HepG2 (cell line): Measurements from ENCODE around the gene CHST3. TPM values are rescaled to one million over a fixed set of nuclear protein-coding genes. Genes with fewer than 3 reads are reported as not detected.

Experiments
- CBX1 ChIP-seq: IDR thresholded peaks from one replicate; pipeline ENCODE4 v1.6.1; 2016; ENCODE audit warnings: antibody characterized with exemption, low read depth
- CREB1 ChIP-seq, 2 experiments: fragments of 450-650 bp in 1 of 2; IDR thresholded peaks; 2 replicates each; pipeline ENCODE4 v1.6.1; 2016 to 2017; ENCODE audit warnings: control low read depth in 1 of 2, mild to moderate bottlenecking in 1 of 2, missing compliant biosample characterization in 1 of 2, missing genetic modification characterization in 1 of 2
- DNMT3B ChIP-seq: conservative IDR thresholded peaks from 2 replicates; pipeline ENCODE4 v1.6.1; 2016; ENCODE audit warnings: missing biosample characterization, control low read depth
- HOXD1 ChIP-seq: sonication (generic); formaldehyde crosslinking; IDR thresholded peaks from 2 replicates; pipeline ENCODE4 v1.5.0; 2020; ENCODE audit warnings: missing genetic modification reagents
- KDM4B ChIP-seq: sonication (generic); formaldehyde crosslinking; IDR thresholded peaks from 2 replicates; pipeline ENCODE4 v1.4.0; 2020; ENCODE audit warnings: missing genetic modification reagents
- NCOR1 ChIP-seq: fragments of 200-600 bp; sonication (generic); IDR thresholded peaks from 2 replicates; pipeline ENCODE4 v1.7.0; 2017; ENCODE audit warnings: antibody characterized with exemption, low read length, borderline replicate concordance
- RARA ChIP-seq: IDR thresholded peaks from 2 replicates; pipeline ENCODE4 v1.6.1; 2016; ENCODE audit warnings: missing genetic modification reagents, missing compliant biosample characterization
- SSRP1 ChIP-seq: IDR thresholded peaks from 2 replicates; pipeline ENCODE4 v1.6.1; 2016; ENCODE audit warnings: control low read depth
- TBX2 ChIP-seq: sonication (generic); formaldehyde crosslinking; IDR thresholded peaks from 2 replicates; pipeline ENCODE4 v1.5.0; 2020; ENCODE audit warnings: missing genetic modification reagents, mild to moderate bottlenecking, borderline replicate concordance
- ZC3H13 ChIP-seq: sonication (generic); formaldehyde crosslinking; IDR thresholded peaks from 2 replicates; pipeline ENCODE4 v1.8.1; 2023; ENCODE audit warnings: mild to moderate bottlenecking, missing genetic modification reagents, moderate library complexity
- ZFP90 ChIP-seq: sonication (generic); formaldehyde crosslinking; IDR thresholded peaks from 2 replicates; pipeline ENCODE4 v1.8.0; 2022; ENCODE audit warnings: missing genetic modification reagents, mild to moderate bottlenecking, inconsistent platforms, borderline replicate concordance
- ZIK1 ChIP-seq: sonication (generic); formaldehyde crosslinking; IDR thresholded peaks from 2 replicates; pipeline ENCODE4 v1.5.0; 2020; ENCODE audit warnings: mild to moderate bottlenecking, low read depth, missing genetic modification reagents, borderline replicate concordance
- ZMYM2 ChIP-seq: sonication (generic); formaldehyde crosslinking; IDR thresholded peaks from 2 replicates; pipeline ENCODE4 v1.8.0; 2022; ENCODE audit warnings: mild to moderate bottlenecking, missing genetic modification reagents
- ZNF432 ChIP-seq: sonication (generic); formaldehyde crosslinking; IDR thresholded peaks from 2 replicates; pipeline ENCODE4 v1.5.0; 2020; ENCODE audit warnings: missing genetic modification reagents, mild to moderate bottlenecking, borderline replicate concordance
- ZNF570 ChIP-seq: sonication (generic); formaldehyde crosslinking; IDR thresholded peaks from 2 replicates; pipeline ENCODE4 v1.4.0; 2020; ENCODE audit warnings: mild to moderate bottlenecking, missing genetic modification reagents, borderline replicate concordance
- ZNF644 ChIP-seq: IDR thresholded peaks from 2 replicates; pipeline ENCODE4 v1.6.1; 2016; ENCODE audit warnings: low read depth
- ZNF766 ChIP-seq: sonication (generic); formaldehyde crosslinking; IDR thresholded peaks from 2 replicates; pipeline ENCODE4 v1.5.0; 2020; ENCODE audit warnings: missing genetic modification reagents, borderline replicate concordance
- ZNF878 ChIP-seq: sonication (generic); formaldehyde crosslinking; IDR thresholded peaks from 2 replicates; pipeline ENCODE4 v1.8.1; 2023; ENCODE audit warnings: mild to moderate bottlenecking, missing genetic modification reagents, moderate library complexity
- polyA plus RNA-seq, 8 experiments: library from polyadenylated mRNA; depleted of rRNA in 3 of 8; stranded (reverse) in 7 of 8; unstranded in 1 of 8; fragments of >200 nt; fragmentation: Illumina TruSeq in 4 of 8; extraction: Trizol in 4 of 8; gene quantifications; 2 replicates each; pipeline versions ENCODE4 v1.2.1 to v1.2.3, GENCODE V29; 2011 to 2016; ENCODE audit warnings: low read depth in 4 of 8, missing spikeins in 1 of 8, mixed read lengths in 1 of 8; ENCODE audit not compliant: insufficient read depth in 1 of 8
- total RNA-seq, 5 experiments: library from RNA; depleted of rRNA; stranded (reverse); fragments of >200 nt; fragmentation: Illumina TruSeq; extraction: Trizol; gene quantifications; 2 replicates each; pipeline ENCODE4 v1.2.3, GENCODE V29; 2016; ENCODE audit warnings: low read depth in 1 of 5
- TF ChIP-seq, protein P1 (sequence below): sonication (generic); formaldehyde crosslinking; IDR thresholded peaks from 2 replicates; pipeline ENCODE4 v1.4.0; 2020; ENCODE audit warnings: missing genetic modification reagents, borderline replicate concordance
- TF ChIP-seq, protein P2 (sequence below): sonication (generic); formaldehyde crosslinking; IDR thresholded peaks from 2 replicates; pipeline ENCODE4 v1.5.1; 2020; ENCODE audit warnings: missing genetic modification reagents, mild to moderate bottlenecking, borderline replicate concordance
- TF ChIP-seq, protein P3 (sequence below): sonication (generic); formaldehyde crosslinking; IDR thresholded peaks from 2 replicates; pipeline ENCODE4 v1.4.0; 2020; ENCODE audit warnings: missing genetic modification reagents

CHST3 gene
- total and polyA plus RNA-seq, 2 of the 13 experiments (the other 11 are each of a cell fraction or from before 2014, with no cell fraction given) = 7.2 to 18.7 TPM

DNA sequence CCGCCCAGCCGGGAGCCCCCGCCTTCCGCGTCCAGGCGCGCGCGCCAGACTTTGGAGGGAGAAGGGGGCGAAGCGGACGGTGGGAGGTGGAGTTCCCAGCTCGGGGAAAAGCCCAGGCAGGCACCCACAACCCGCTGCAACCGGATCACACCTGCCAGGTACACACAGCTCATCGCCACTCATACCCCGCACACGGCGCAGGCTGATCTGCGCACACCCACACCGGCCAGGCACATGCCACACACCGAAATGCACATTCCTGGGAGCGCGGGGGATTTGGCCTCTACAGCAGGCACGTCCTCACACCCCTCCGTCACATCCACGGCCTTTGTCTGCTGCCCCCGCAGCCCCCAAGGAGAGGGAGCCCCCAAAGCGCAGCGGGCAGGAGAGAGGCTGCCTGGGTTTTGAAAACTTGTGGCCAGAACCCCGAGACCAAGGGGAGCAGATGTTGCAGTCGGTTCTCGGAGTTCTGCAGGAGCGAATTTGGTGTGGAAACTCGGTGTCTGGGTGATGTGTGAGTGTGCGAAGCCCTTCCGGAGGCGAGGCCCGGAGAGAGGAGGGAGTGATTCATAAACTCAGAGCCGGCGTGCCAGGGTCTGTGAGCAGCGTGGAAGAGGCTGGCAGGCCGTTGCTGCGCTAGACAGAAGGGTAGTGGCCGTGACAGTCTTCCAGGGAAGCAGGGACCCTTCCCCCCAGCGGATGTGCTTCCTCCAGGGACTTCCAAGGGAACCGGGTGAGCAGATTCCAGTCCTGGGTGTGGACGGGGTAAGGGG is 734 bp downstream of the CHST3 start (continued):
- TF ChIP-seq, protein P1, sequence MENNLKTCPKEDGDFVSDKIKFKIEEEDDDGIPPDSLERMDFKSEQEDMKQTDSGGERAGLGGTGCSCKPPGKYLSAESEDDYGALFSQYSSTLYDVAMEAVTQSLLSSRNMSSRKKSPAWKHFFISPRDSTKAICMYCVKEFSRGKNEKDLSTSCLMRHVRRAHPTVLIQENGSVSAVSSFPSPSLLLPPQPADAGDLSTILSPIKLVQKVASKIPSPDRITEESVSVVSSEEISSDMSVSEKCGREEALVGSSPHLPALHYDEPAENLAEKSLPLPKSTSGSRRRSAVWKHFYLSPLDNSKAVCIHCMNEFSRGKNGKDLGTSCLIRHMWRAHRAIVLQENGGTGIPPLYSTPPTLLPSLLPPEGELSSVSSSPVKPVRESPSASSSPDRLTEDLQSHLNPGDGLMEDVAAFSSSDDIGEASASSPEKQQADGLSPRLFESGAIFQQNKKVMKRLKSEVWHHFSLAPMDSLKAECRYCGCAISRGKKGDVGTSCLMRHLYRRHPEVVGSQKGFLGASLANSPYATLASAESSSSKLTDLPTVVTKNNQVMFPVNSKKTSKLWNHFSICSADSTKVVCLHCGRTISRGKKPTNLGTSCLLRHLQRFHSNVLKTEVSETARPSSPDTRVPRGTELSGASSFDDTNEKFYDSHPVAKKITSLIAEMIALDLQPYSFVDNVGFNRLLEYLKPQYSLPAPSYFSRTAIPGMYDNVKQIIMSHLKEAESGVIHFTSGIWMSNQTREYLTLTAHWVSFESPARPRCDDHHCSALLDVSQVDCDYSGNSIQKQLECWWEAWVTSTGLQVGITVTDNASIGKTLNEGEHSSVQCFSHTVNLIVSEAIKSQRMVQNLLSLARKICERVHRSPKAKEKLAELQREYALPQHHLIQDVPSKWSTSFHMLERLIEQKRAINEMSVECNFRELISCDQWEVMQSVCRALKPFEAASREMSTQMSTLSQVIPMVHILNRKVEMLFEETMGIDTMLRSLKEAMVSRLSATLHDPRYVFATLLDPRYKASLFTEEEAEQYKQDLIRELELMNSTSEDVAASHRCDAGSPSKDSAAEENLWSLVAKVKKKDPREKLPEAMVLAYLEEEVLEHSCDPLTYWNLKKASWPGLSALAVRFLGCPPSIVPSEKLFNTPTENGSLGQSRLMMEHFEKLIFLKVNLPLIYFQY (CRISPR knock-in tag) = no peak
- TF ChIP-seq ZFP90 (CRISPR knock-in tag) (no peak; the same call in 1 of the 2 replicates), ZC3H13 (CRISPR knock-in tag) (no peak), RARA (CRISPR knock-in tag) (no peak), TBX2 (no peak; the same call in 1 of the 2 replicates), ZNF570 (no peak), SSRP1 (no peak), ZIK1 (peak; percentile 78; the same call in 1 of the 2 replicates), HOXD1 (CRISPR knock-in tag) (no peak), NCOR1 (no peak), ZNF766 (CRISPR knock-in tag) (0 out of 2 replicates have a peak, but pooled peaks have one; percentile 56), ZNF432 (CRISPR knock-in tag) (no peak), DNMT3B (CRISPR knock-in tag) (0 out of 2 replicates have a peak, but pooled peaks have one; percentile 18), CREB1 (IDR thresholded peaks at IDR 0.05) (no peak), CREB1 (CRISPR knock-in tag; IDR thresholded peaks at IDR 0.05) (no peak), ZNF644 (CRISPR knock-in tag) (no peak), KDM4B (CRISPR knock-in tag) (peak; percentile 11; the same call in 1 of the 2 replicates), CBX1 (no peak), ZNF878 (CRISPR knock-in tag) (no peak), ZMYM2 (CRISPR knock-in tag) (no peak)
- TF ChIP-seq, protein P2, sequence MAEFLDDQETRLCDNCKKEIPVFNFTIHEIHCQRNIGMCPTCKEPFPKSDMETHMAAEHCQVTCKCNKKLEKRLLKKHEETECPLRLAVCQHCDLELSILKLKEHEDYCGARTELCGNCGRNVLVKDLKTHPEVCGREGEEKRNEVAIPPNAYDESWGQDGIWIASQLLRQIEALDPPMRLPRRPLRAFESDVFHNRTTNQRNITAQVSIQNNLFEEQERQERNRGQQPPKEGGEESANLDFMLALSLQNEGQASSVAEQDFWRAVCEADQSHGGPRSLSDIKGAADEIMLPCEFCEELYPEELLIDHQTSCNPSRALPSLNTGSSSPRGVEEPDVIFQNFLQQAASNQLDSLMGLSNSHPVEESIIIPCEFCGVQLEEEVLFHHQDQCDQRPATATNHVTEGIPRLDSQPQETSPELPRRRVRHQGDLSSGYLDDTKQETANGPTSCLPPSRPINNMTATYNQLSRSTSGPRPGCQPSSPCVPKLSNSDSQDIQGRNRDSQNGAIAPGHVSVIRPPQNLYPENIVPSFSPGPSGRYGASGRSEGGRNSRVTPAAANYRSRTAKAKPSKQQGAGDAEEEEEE (CRISPR knock-in tag) = no peak
- TF ChIP-seq, protein P3, sequence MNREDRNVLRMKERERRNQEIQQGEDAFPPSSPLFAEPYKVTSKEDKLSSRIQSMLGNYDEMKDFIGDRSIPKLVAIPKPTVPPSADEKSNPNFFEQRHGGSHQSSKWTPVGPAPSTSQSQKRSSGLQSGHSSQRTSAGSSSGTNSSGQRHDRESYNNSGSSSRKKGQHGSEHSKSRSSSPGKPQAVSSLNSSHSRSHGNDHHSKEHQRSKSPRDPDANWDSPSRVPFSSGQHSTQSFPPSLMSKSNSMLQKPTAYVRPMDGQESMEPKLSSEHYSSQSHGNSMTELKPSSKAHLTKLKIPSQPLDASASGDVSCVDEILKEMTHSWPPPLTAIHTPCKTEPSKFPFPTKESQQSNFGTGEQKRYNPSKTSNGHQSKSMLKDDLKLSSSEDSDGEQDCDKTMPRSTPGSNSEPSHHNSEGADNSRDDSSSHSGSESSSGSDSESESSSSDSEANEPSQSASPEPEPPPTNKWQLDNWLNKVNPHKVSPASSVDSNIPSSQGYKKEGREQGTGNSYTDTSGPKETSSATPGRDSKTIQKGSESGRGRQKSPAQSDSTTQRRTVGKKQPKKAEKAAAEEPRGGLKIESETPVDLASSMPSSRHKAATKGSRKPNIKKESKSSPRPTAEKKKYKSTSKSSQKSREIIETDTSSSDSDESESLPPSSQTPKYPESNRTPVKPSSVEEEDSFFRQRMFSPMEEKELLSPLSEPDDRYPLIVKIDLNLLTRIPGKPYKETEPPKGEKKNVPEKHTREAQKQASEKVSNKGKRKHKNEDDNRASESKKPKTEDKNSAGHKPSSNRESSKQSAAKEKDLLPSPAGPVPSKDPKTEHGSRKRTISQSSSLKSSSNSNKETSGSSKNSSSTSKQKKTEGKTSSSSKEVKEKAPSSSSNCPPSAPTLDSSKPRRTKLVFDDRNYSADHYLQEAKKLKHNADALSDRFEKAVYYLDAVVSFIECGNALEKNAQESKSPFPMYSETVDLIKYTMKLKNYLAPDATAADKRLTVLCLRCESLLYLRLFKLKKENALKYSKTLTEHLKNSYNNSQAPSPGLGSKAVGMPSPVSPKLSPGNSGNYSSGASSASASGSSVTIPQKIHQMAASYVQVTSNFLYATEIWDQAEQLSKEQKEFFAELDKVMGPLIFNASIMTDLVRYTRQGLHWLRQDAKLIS (CRISPR knock-in tag) = no peak
